Midbrain (tissue), 1 donor: Measurements from ENCODE around the gene TNS3.
"Not testable (repeated sequence)": the region's sequence is repeated elsewhere in the genome, so short reads cannot be mapped to it uniquely, and the experiment has no call there.

ENCODE experiments used
- DNase-seq: peaks from one replicate; lab custom pipeline; 2025; lab: John Stamatoyannopoulos, UW

TNS3 gene

DNA sequence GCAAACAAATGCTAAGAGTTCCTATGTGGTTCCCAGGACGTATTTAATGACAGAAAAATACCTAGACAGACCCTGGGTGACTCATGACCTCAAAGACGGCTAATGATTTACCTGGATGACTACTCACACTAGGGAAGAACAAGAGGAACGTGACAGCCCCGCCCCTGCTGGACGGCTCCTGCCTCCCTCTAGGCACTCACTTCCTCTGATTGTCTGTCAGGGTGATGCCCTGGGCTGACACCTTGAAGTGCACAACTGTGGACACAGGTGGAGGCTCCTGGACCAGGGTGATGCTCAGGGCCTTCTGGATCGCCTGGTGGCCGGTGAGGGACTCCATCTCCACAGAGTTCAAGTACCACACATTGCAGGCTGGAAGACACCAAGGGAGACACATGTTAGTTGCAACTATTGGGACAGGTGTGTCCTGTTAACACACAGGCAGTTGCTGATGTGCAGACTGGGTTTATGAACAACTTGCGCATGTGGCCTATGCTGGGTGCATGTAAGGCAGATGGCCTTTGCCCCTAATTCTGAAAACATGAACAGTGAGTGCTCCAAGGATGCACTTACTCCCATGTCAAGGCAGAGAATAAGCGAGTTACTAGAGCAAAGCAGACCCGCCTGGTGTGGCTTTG, 298.3 kb downstream of the TNS3 start:
- no peak for DNase-seq

DNA sequence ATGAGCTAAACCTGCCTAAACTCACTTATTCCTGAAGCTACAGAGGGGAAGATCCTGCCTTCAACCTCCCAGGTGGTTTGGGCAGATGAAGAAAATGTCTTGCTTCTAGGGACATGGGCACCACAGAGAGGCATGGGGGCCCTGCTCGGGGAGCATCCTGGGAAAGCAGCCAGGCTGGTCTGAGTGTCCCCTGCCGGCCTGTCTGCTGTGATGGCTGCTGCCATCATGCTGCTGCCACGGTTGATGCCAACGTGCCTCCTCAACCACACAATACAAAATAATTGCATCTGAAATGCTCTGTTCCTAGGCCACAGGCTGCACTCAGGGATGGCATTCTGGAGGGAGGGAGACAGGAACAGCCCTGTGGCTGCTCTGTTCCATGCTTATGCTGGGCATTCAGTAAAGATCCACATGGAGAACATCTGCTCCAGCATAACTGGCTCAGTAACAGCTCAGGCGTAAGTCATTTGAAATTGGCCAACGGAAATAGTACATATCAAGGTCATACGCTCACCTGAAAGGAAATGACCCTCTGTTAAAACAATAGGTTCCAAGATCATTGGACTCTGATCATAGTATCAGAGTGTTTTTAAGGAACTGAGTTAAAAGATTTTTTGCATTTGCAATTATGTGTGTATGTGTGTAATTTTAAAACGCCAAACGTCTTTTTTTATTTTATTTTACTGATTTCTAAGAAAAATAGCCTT, 299.0 kb downstream of the TNS3 start:
- DNase-seq = no peak

DNA sequence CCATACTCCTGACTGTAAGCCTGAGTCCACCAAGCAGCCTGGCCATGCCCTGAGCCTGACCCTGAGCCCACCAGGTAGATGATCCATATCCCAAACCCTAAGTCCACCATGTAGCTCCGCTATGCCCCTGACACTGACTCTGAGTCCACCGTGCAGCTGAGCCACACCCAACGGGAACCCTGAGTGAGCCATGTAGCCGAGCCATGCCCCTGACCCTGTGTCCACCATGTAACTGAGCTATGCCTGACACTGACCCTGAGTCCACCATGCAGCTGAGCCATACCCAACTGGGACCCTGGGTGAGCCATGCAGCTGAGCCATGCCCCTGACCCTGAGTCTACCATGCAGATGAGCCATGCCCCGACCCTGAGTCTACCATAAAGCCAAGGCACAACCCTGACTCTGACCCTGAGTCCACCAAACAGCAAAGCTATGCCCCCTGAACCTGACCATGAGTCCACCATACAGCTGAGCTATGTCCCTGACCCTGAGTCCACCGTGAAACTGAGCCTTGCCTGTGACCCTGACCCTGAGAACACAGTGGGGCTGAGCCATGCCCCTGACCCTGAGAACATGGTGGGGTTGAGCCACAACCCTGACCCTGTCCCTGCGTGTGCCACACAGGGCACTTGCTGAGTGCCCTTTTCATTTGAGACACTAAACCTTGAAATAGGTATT, 299.8 kb downstream of the TNS3 start:
- DNase-seq = no peak

DNA sequence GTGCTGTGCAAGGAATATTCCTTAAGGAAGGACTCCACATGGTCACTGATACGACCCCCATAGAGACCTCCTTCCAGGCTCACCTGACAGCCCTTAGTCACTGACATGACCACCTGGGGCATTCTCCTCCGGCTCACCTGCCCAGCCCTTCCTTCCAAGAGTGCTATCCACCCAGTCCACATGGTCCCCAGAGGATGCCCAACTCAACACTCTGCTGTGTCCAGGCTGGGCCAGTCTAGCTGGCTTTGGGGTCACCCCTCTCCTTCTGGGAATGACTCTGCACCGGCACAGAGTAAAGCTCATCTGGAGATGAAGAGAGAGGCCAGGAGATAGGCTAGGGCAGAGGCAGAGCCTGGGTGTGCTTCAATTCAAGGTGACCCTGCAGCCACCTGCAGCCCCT, 300.8 kb downstream of the TNS3 start:
- no peak for DNase-seq

DNA sequence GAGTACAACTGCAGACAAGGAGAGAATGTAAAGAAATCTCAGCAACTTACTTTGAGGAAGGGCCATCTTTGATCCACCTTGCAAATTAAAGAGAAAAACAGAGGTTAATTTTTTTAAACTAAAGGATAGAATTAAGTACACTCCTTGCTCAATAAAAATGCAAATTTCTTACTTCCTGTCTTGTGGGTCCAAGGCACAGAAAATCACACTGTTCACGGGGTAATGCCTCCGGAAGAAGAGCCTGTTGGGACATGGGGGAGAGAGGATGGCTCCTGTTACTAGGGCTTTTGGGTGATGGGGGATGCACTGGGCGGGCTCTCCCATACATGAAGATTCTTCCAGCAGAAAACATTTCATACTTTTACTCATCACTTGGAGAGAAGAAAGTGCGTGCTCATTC, 301.8 kb downstream of the TNS3 start:
- no peak for DNase-seq

DNA sequence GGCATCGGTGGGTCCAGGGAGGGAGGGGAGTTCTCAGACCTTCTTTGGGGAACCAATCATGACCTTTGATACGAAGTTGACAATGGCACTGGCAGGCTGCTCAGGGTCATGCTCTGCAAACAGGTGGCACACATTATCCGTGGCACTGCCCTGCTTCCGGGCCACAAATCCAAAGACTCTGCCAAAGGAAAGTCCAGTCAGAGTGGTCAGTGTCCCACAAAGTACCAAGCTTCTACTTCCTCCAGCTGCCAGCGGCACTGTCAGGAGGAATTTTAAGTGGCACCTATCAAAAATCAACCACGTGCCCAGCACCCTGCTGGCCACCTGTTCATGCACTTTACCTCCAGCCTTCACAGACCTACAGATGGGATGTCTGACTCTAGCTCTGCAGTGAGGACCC, 303.9 kb downstream of the TNS3 start:
- DNase-seq = no peak

DNA sequence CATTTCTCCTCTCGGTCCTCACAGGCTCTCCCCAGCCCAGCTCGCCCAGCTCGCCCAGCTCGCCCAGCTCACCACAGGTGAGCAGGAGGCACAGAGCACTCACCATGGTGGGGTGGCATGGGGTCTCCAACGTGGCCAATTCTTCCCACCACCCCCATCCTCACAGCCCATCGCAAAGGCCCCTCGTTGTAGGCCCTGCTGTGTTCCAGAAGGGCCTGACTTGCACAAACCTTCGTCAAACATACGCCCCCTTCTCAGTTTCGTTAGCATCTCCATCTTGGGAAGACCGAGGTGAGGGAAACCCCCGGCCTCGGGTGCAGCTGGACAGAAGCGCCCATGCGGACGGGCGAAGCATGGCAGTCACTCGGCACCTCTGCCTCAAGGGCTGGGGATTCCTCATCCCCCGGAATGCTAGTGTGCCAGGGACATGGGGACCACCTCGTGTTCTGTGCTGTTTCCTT, 304.6 kb downstream of the TNS3 start:
- DNase-seq = no peak

DNA sequence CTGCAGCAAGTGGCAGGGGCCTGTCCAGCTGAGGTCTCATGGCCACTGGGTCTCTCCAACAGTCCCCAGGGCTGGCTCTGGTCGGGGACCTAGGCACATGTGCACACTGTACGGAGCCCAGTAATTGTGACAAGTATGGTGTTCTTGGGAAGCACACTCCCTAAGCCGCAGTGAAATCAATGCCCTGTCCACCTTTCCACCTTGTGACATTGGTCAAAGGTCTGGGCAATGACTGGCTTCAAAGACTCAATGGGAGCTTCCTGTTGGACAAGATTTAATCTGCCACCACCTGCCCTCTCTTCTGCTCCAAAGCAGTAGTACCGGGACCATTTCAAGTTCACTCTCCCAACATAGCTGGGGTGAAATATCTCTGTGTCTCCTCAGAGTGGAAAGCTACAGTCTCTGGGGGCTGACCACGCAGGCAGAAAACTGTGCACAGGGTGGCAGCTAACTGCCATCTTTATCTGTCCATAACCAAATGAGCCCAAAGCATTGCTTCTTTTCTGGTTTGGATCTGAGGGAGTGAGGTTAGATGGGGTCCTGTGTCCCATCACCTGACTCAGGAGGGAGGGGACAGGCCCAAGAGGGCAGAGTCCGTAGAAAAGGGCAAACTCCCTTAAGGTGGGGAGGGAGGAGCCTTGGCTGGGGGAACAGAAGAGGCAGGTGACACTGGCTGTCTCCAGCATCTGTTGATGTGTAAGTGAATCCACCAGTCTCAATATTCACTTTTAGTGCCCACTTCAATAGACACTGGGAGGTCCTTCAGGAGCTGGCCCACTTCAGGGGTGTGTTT, 307.7 kb downstream of the TNS3 start:
- no peak for DNase-seq

DNA sequence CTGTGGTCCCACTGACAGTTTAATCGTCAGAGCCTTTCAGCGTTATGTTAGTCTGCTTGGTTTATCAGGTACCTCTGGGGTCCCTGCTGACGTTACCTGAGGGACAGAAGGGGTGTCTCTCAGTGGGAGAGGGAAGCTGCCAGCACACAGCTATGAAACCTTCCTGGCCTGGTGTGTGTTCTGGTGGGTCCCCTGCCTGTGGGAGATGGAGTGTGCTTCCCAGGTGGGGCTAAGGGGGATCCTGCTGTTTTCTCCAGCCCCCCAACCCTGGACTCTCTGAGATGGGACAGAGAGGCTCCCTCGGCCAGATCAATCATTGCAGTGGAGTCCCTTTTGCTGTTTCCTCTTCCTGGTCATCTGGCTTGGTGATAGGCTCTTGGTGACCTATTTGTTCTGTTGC, 308.8 kb downstream of the TNS3 start:
- DNase-seq = no peak

DNA sequence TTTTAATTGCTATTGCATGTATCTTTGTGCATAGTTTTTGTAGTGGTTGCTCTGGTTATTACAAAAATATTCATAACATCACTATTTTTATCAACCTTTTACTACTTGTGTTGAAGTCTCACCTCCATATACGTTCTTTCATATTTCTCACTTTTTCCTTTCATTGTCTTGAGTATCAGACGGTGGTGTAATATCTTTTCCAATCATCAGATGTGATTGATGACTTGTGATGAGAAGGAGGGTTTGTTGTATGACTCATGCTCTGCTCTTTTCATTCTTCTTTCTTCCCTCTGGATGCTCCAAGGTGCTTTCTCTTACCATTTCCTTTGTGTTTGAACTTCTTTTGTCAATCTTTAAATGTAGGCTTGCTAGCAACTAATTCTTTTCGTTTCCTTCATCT, 310.2 kb downstream of the TNS3 start:
- DNase-seq = no peak

DNA sequence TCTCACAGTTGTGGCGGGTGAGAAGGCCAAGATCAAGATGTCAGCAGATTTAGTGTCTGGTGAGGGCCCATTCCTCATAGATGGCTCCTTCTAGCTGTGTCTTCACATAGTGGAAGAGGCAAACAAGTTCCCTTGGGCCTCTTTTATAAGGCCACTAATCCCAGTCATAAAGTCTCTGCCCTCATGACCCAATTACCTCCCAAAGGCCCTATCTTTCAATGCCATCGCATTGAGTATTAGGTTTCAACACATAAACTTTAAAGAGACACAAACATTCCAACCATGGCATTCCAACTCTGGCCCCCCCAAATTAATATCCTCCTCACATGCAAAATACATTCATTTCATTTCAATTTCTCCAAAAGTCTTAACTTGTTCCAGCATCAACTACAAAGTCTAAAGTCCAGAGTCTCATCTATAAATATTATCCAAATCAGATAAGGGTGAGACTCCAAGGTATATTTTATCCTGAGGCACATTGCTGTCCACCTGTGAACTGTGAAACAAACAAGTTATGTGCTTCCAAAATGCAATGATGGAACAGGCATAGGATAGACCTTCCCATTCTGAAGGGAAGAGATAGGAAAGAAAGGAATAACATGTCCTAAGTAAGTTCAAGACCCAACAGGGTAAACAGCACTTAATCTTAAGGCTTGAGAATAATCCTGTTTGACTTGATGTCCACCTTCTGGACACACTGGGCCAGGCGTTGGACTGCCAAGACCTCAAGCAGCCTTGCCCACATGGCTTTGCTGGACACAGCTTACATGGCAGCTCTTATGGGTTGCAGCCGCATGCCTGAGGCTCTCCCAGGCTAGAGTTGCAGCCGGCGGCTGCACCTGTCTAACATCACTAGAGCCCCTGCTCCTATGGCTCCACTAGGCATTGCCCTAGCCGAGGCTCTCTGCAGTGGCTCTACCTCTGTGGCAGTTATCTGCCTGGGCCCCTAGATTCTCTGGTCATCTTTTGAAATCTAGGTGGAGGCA, 312.8 kb downstream of the TNS3 start:
- DNase-seq = no peak

DNA sequence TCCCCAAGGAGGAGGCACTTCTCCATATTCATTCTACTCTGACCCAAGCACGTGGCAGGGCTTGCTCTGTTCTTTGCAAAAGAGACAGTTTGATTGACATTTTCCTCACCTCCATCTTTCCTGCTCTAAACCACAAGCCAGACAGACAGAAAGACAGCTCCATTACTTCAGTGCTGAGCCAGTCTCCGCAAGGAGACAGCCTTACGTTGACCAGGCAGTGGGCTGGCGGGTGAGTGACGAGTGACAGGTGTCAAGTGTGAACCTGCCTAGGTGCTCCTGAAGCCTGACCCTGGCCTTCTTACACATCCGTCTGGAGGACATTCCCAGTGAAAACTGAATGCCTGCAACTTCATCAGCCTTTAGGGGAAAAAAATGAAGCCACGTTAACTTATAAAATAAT, 314.6 kb downstream of the TNS3 start:
- no peak for DNase-seq

DNA sequence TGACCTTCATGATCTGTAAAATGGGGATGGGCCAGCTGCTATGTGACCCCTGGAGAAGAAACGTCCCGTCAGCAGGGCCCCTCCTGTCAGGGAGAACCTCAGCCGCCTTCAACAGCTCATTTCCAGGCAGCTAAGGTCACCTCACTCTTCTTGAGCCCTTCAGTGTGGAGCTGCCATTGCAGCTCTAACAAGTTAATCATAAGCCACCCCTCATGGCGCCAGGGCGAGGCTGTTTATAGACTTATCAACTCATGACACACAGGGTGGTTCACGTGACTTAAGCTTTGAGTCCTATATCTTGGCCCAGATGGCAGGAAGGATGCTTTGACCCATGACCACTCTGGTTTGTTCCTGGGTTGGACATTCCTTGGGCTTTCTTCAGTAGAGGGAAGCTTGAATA, 315.1 kb downstream of the TNS3 start:
- no peak for DNase-seq

DNA sequence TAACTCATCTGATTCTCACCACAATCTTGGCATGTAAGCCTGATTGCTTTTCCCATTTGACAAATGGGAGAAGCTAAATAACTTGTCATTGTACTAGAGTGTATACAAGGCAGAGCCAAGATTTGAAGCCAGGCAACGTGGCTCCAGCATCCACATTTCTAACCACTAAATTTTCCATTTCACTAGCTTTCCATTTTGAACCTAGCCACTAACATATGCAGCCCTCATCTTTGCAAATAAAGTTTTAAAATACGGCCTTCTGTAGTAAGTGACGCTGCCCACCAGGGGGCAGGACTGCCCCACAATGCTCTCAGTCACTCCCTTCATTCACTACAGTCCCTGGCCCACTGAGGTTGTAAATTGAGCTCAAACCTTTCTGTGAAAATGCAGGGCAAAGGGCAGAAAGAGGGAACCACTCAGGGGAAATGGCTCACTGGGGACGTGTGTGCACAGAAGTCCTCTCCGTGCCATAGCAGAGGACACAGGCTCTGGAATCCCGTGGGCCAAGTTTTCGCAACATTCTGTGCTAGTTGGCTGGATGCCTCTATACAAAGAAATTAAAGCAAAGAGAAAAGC, 315.7 kb downstream of the TNS3 start:
- peak; percentile 69 for DNase-seq

DNA sequence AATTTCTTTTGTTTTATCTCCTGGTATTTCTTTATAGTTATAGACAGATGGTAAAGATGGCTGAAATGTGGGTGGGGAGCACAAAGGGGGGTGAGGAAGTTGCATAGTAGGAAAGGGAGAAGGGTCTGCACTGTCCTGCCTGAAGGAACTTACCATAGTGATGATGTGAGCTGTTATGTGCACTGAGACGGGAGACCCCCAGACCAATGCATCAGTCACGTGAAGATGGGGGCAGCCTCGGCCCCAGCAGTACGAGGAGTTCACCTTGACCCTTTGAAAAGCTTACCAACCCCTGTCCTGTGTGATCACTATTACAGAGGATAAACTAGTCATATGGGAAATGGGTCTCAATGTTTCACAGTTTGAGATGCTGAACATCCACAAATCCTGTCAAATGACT, 316.3 kb downstream of the TNS3 start:
- DNase-seq = no peak

DNA sequence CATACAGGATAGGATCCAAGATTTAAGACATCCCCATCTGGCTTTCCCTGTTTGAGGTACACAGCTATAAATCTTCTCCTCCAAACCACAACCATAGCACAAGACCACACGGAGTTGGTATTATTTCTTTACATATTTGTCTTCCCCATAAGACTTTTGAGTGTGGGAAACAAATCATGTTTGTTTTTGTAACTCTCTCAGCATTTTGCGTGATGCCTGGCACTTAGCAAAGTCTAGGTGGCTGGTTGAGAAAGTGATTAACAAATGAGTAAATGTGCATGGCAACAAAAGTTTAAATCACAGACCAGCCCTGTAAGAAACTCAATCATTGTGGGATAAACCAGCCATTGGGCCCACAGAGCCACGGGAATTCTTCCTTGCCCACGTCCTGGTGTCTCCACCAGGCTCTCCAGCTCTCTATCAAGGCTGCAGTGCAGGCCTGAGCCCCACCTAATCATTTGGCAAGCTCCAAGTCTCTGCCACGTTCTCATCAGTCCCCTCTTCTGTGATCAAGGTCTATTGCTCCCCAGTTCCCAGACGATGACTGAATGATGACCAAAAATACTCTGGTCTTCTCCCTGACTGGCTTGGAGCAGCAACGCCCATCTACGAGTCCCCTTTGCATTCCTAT, 317.8 kb downstream of the TNS3 start:
- no peak for DNase-seq

DNA sequence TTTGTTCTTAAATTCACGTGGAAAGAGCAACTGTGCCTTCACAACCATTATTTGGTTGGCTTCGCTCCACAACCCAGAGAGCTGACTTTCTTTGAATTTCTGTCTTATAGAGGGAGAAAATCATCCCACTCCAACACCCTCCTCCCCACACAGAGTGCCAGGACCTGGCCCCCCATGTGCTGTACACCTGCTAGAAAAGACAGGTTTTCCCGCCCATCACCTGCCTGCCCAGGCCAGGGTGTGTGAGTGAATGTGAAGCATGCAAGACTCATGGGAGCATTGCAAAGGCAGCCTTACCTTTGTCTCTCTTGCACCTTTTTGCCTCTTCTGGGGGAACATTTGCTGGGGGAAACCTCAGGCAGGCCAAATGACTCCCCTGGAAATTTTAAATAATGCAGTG, 319.0 kb downstream of the TNS3 start:
- DNase-seq = no peak

DNA sequence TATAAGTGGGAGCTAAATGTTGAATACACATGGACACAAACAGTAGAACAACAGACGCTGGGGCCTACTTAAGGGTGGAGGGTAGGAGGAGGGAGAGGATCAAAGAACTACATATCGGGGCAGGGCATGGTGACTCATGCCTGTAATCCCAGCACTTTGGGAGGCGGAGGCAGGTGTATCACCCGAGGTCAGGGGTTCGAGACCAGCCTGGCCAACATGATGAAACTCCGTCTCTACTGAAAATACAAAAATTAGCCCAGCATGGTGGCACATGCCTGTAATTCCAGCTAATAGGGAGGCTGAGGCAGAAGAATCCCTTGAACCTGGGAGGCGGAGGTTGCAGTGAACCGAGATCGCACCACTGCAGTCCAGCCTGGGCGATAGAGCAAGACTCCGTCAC, 319.8 kb downstream of the TNS3 start:
- DNase-seq = not testable (repeated sequence)

DNA sequence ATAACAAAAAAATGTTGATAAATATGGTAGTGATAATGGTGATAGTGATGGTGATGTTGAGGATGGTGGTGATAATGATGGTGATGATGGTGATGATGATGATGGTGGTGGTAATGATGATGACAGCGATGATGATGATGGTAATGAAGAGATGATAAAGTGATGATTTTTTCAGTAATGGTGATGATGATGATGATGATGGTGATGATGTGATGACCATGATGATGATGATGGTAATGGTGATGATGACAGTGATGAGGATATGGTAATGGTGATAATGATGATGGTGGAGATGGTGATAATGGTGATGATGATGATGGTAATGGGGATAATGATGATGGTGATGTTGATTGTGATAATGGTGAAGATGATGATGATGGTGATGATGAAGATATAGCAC, 321.6 kb downstream of the TNS3 start:
- DNase-seq = no peak

DNA sequence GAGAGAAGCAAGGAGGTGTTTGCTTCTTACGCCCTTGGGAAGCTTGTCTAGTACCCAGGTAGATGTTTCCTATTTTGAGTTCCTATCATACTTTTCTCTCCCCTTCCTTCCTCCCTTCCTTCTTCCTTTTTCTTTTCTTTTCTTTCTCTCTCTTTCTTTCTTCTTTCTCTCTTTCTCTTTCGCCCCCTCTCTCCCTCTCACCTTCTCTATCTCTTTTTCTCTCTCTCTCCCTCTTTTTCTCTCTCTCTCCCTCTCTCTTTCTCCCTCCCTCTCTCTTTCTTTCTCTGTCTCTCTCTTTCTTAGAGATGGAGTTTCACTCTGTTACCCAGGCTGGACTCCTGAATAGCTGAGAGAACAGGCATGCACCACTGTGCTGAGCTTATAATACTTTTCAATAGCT, 322.2 kb downstream of the TNS3 start:
- DNase-seq = no peak

DNA sequence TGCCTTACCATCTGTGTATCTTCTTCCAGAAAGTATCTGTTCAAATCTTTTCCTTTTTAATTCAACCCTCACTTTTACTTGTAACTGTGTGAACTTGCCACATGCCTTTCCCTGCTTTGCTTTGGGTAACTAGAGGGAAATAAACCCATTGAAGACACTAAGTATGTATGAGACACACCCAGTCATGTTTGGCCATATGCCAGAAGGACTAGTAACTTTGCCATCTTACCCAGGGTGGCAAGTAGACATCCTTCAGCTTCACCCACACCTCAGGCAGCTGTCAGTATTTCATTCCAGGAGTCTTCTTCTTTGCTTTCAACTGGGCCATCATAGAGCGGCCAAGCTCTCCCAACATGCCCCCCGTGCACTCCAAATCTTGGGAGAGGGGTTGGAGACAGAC, 323.1 kb downstream of the TNS3 start:
- no peak for DNase-seq
